Stimulated activated CD8-positive, alpha-beta memory T cell treated with anti-CD3 and anti-CD28 coated beads, Interleukin-15, amount 100 ng/mL, for 4 hours (primary cell): Measurements from ENCODE around the gene OR10J1.
"Not testable (repeated sequence)": the region's sequence is repeated elsewhere in the genome, so short reads cannot be mapped to it uniquely, and the experiment has no call there.

Experiments
- DNase-seq, 2 donors: peaks; one replicate each; pipeline ENCODE4 v3.0.0-alpha.2; 2020; ENCODE audit warnings: low read depth in 2 of 2

OR10J1 gene, protein sequence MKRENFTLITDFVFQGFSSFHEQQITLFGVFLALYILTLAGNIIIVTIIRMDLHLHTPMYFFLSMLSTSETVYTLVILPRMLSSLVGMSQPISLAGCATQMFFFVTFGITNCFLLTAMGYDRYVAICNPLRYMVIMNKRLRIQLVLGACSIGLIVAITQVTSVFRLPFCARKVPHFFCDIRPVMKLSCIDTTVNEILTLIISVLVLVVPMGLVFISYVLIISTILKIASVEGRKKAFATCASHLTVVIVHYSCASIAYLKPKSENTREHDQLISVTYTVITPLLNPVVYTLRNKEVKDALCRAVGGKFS

DNA sequence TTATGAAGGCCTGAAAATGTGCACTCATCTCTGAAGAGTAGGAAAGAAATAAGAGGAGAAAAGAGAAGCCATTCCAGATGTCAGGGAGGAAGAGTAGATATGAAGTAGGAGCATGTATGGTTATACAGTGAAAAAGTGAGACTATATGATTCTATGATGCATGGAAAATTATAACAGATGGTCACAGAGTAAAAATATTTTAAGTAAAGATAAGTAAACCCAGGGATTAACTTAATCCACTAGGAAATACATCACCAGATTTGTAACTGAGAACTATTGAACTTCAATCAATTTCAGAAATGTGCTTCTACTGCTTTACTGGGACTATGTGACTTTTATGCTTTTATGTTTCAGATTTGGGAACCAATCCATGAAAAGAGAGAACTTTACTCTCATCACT, at the start of gene OR10J1:
Gene OR10J1, plus strand, starts transcription at position 301 of the 400 bp plus-strand sequence. Its CDS starts 70 bp downstream, at position 371.
- no peak for DNase-seq

DNA sequence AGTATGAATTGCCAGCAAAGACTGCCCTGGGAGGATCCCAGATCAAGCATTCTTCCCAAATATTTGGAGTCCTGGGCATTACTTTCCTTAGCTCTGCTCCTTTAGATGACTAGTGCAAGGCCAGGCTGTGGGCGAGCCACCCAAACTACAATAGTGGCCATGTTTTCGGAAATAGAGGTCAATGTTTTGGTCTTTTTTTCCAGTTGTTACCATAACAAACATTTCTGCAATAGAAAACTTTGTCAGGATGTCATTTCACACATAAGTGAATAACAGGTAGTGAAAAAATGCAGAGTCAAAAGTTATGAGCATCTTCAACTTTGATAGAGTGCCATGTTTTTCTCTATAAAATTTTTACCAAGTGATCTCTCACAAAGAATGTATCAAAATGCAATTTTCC, 32.7 kb upstream of the OR10J1 start:
- DNase-seq, result no peak

DNA sequence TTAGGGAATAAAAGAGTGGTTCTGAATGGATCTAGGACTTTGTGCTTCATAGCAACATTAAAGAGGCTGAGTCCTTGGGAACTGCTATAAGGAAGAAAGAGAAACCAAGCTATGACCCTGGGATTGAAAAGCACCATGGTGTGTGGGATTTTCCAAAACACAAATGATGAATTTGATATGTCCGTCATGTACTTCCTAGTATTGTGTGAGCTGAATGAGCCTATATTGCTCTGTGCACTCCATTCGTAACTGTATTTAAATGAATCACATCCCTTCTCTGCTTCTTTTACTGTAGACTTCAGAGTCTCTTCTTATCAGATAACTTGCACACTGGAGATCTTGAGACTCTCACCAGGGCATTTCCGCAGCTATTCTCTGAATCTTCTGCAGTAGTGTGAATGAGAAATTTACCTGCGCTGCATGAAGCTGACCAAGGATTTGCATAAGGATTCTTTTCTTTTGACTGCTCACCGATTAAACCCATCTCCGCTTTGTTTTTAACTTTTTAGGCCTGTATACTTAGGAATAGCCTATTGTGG, 30.6 kb upstream of the OR10J1 start:
- no peak for DNase-seq

DNA sequence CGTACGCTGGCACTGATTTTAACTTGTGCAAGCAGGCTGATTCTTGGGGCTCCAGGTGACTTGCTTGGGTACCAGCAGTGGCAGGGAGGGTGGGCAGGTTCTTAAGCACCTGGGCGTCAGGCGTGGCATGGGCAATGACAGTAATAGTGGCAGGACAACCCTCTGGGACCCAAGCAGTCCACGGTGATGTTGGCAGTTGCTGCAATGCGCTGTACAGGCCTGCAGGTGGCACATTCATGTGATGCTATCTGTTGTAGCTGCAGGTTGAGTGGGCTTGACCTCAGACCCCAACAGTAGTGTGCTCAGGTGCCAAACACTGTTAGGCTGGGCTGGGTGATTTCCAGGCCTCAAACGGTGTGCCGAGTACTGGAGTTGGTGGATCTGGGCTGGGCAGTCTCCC, 17.7 kb upstream of the OR10J1 start:
- DNase-seq, result no peak

DNA sequence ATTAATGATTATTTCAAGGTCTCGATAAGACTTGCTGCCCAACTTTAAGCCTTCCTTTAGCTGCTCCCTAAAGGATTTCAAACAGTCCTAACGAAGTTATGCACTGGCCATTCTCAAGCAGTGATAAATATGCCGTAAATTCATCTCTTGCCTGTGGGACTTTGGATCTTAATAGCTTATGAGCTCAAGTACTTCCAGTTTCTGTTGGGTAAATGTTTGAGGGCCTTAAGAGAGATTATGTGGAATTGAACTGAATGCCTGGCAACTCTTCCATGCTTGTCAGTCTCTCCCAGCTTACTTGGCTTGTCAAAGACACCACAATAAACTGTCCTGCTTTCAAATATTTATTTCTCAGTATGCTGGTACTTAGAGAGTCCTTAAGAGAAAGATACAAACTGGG, 11.0 kb upstream of the OR10J1 start:
- no peak for DNase-seq

DNA sequence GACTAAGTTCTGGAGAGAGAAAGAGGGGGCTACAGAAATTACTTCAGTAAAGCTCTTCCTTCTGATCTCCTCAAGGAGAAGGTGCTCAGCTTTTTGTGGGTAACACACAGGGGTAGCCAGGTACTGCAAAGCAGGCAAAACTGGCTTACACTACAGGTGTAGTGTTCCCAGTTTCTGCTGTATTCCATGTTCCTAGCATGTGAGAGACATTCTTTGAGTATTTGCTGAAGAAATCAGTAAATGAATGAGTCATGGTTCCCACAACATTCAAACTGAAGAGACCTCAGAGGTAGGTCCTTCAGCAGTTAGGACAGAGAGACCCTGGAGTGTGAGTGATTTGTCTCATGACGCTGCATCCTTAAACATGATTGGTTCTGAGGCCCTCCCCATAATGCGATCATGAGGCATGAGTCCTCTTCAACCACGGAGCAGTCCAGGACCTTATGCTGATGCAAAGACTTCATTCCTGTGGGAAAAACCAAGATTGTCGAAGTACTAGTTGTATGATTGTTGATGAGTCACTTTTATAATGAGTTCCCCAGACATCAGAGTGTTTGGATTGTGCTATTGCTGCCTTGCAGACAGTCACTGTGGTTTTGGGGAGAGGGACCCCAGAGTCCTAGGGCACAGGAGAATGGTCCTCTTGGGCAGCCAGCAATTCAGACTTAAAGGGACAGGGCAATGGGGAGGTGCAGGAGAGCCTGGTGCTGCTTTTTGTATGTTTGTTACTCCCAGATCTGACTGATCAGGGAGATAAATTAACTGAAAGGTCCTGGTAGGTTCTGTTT, 10.3 kb upstream of the OR10J1 start:
- no peak for DNase-seq

DNA sequence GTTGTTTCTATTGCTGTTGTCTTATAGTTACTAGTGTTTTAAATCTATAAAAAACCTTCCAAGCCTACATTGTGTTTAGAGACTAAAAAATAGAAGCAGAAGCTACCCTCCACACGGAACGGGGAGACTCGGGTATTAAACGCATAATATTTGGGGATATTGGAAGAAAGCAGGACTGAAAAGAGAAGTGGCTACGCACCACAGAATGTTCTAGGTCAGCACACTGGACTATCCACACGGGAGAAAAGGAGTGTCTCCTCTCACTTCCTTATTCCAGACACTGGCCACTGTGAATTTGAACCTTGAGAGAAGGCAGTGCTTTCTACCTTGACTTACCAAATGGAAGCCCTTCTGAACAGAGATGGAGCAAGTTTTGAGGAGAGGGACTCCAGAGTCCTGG, 8.5 kb upstream of the OR10J1 start:
- no peak for DNase-seq

DNA sequence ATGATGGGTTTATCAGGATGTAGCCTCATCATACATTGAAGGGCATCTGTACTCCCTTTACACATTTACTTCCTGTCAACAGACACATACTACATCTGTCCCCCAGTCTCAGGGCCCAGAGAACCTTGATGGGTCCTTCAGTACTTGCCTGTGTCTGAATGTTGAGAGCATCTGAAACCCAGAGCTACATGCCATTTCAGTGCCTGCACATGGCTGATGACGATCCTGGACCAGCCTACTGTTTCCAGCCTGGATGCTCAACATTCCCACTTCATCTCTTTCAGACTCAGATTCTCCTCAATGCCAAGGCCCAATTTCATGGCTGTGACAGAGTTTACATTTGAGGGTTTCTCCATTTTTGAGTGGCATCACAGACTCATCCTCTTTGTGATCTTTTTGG, 7.6 kb upstream of the OR10J1 start, which contains the start of gene OR10J4:
Gene OR10J4, plus strand, starts transcription at position 301 of the 400 bp plus-strand sequence.
- DNase-seq, result no peak

DNA sequence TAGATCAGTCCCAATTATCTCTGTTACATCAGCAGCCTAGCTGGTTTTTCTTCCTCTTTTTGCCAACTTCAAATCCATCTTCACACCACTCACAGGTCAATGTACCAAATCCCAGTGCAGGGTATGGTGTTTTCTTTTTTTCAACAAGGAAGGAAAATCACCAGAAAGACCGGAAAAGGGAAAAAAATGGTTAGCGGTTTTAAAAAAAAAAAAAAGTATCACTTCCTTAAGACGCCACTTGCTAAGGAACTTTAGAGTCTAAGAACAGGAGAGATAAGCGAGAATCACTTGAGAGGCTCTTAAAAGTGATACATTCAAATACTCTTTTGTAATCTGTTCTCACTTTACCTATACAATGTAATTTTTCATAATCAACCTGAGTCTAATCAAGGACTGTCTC, 3.1 kb upstream of the OR10J1 start:
- no peak for DNase-seq

DNA sequence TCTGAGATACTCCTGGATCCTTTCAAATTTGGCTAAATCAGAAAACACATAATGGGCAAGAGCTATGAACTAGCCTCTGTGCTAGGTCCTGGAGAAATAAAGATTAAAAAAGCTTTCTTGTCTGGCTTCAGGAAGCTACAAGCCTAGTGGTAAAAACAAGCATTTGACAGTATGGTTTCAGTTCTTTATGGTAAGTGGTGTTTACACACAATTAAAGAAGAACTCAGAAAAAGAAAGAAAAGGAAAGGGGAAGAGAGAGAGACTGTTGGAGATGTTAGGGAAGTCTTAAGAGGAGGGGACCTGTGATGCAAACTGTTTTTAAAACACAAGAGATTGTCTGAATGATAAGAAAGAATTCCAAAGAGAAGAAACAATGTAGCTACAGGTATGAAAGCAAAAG, 1.8 kb downstream of the OR10J1 start:
- DNase-seq, result no peak

DNA sequence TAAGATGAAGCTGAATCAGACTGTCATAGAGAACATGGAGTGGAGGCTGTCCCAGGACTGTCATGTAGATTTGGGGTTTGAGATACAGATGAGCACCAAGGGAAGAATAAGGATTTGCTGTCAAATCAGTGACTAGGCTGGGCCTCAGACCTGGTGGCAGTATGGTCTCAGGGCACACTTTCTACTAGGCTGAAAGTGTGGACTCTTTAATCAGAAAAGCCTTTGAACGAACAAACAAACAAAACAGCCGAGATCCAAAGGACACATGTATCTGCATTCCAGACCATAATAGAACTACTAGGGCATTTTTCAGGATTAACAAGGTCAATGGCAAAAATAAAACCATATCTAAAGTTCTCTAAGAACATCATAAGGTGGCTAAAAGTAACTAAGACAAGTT, 2.9 kb downstream of the OR10J1 start:
- DNase-seq, result no peak

DNA sequence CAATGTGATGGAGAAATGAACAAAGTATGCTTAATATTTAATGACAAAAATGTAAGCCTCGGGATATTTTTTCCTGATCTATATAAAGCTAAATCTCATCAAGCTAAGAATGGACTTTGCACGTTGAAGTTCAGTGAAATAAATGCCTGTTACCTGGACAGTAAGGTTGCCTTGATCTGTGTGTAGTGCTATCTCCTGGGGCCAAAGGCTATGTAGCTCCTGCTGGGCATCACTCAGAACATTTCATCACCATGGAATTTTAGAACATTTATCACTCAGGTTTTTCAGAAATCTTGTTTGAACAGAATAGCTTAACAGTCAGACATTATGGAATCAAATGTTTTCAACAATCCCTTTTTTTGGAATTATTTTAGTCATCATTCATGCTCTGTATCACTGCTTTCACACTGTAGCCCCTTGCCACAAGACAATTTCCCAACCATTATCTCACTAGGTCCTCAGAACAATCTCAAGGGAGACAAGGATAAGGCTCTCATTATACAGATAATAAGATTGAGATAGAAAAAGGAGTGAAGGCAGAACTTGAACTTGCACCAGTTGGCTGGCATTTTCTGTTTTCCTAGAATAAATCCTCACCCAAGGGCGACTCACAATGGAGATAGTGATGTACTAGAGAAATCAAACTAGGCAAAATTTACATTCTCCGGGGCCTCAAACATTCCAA, 3.7 kb downstream of the OR10J1 start:
- DNase-seq, result no peak

DNA sequence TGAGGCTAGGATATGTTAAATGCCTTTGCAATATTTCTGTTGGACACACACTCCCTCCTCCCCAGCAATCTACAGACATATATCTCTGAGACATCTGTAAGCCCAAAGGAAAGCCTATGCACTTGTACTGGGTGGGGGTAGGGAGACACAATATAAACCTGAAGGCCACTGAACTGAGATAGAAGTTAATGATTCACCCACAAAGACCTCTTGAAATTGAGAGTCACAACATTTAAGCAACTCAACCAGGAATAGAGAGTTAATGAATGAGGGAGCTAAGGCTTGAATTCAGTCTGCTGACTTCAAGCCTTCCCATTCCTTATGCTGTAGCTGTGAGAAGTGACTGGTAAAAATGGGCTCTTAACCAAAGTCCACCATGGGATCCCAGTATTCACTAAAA, 5.0 kb downstream of the OR10J1 start:
- DNase-seq, result no peak

DNA sequence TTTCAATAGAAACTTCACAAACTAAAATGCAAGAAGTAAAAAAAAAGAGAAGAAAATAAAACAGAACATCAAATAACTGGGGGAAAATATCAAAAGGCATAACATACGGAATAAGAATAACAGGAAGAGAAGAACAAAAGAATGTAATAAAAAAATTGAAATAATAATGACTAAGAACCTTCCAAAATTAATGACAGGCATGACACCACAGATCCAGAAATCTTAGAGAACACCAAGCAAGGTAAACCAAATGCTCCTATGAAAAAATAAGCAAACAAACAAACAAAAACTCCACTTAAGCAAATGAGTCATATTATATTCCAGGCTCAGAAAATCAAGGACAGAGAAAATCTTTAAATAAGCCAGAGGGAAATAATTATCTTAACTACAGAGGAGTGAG, 8.7 kb downstream of the OR10J1 start:
- no peak for DNase-seq

DNA sequence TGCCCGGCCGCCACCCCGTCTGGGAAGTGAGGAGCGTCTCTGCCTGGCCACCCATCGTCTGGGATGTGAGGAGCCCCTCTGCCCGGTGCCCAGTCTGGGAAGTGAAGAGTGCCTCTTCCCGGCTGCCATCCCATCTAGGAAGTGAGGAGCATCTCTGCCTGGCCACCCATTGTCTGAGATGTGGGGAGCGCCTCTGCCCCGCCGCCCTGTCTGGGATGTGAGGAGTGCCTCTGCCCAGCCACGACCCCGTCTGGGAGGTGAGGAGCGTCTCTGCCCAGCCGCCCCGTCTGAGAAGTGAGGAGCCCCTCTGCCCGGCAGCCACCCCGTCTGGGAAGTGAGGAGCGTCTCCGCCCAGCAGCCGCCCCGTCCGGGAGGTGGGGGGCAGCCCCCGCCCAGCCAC, 10.1 kb downstream of the OR10J1 start:
- not testable (repeated sequence) for DNase-seq

DNA sequence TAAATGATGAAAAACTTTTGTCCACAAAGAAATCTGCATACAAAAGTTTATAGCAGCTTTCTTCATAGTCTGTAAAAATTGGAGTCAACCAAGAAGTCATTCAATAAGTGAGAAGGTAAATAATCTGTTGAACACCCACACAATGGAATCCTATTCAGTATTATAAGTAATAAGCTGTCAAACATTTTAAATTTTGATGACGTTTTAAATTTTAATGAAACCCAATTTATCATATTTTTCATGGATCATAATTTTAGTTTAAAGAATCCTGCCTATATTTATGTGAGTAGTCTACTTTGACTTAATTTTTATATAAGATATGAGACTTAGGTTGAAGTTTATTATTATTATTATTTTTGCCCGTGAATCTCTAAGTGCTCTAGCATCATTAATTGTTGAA, 20.0 kb downstream of the OR10J1 start:
- no peak for DNase-seq

DNA sequence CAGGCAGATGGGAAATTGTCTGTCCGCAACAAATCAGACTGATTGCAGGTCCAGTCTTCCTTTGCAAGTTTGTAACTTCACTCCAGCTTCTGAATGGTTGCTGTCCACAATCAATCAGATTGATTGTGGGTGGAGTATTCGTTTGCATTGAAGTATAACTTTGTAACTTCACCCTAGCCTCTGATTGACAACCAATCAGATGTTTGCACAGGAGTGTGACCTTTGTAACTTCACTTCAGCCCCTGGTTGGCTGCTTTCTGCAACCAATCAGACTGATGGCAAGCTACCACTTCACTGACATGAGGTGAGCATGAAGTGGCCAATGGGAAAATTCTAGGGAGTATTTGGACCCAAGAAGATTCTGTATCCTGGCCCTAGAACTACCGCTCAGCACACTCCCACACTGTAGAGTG, 25.7 kb downstream of the OR10J1 start:
- DNase-seq, result no peak

DNA sequence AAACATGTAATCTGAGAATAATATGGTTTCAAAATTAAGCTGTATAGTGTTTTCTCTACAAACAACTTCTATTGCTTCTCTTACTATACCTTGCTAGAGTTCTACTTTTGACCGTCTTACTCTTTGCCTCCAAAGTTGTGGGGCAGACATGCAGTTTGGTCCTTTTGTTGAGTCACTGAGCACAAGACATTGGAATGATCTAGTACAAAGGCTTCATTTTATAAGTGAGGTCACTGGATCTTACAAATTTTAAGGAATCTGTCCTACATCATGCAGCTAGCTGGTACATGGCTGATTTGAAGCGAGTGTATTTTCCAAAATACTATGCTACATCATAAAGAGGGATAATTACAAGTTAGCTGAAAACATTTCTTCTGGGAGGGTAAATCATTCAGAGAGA, 28.8 kb downstream of the OR10J1 start:
- no peak for DNase-seq

DNA sequence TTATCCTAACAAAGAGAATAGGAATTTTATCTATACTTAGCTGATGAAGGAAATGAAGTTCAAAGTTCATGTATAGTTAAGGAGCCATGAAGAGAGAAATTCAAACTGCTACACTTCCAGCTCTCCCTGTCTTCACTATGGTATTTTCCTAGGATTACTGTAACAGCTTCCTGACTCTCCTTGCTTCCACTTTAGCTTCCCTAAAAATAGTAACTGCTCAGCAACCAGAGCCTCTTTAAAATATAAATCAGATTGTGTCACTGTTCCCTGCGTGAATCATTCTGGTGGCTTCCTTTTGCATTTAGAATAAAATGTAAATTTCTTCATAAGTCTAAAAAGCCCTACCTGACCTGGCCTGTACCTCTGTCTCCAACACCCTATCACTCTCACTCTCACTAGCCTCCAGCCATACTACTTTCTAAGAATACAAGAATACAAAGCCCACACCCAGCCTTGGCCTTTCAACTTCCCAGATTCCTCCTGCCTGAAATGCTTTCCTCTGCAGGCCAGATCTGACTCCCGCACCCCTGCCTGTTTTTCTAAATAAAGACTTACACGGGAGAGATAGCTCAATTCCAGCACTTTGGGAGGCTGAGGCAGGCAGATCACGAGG, 30.5 kb downstream of the OR10J1 start:
- no peak for DNase-seq

DNA sequence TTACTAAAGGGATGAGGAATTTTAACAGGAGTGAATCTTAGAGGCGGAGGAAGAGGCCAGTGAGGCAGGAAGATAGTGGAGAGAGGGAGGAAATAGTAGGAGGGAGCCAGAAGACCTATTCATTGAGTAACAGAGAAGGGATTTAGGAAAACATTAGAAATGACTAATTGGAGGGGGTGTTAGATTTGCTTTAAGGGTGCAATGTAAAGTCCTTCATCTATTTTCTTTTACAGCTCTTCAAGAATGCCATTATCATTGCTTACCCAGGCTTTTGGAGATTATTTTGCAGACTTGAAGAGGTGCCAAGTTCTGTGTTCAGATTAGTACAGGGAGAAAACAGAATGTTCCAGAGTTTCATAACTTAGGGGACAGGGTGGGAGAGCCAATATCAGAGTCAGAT, 33.8 kb downstream of the OR10J1 start:
- DNase-seq, result no peak

DNA sequence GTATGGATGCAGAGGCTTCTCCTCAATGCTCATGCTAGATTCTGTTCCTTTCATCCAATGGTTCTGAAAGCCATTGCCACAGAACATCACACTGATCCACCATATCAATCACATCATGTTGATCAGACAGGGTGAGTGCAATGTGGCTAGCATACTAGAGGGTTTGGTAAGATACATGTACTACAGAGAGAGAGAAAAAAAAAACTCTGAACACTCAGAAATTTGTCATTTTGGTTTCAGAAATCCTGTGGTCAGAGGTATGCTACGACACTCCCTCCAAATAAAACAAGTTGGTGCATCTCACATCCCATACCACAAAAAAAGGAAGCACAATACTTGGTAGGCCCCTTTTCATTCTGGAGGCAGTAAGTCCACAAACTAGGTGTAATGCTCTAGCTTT, 35.4 kb downstream of the OR10J1 start:
- DNase-seq, result no peak

DNA sequence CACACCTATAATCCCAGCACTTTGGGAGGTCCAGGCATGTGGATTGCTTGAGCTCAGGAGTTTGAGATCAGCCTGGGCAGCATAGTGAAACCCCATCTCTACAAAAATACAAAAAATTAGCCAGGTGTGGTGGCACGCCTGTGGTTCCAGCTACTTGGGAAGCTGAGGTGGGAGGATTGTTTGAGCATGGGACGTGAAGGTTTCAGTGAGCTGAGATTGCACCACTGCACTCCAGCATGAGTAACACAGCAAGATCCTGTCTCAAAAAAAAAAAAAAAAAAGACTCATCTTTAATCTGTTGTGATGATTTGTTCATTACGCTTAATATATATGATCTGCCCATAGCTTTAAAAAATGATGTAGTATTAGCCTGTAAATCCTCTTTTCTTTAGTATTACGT, 44.0 kb downstream of the OR10J1 start:
- no peak for DNase-seq
